Measurements from ENCODE around the gene H6PD.

H6PD gene

DNA sequence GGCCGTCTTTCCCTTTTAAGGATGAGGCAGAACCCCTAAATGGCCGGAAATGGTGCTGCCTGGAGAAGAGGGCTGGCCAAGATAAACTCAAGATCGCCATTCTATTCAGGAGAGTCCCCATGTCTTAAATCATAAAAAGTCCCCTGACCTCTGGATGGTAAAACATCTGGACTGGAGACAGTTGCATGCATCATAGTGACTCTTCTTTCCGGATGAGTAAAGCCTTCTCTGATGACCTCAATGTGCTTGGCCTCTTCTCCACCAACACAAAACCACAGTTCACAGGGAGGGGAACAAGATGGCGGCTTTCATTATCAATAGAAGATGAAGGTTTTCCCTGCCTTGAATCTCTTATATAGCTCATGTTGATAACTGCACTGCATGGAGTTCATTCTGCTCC lies 27.5 kb upstream of the H6PD start:
- DNase-seq, result peak; percentile 91

GRCh38 chr1:9207715-9208114 lies 26.9 kb upstream of the H6PD start:
- peak; percentile 68 for DNase-seq

DNA sequence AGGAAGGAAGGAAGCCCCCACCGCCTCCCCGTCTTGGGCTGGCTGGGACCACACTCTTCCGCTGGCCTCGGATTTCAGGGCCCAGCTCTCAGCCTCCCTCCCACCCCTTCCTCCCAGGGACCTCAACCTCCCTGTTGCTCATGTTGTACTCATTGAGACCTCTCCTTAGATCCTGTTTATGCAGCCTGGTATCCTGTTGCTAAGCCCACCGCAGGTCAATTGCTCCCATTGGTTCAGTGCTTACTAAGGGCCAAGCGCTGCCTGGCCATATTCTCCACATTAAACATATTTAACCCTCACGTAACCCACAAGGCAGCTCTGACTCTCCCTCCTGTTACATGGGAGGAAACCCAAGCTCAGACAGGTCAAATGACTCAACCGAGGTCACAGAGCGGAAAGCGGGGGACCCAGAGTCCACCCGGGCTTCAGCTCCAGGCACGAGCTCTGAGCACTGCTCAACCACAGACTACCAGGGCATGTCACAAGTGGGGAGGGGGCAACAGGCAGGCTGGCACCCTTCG lies 23.2 kb upstream of the H6PD start:
- DNase-seq, result peak; percentile 94

DNA sequence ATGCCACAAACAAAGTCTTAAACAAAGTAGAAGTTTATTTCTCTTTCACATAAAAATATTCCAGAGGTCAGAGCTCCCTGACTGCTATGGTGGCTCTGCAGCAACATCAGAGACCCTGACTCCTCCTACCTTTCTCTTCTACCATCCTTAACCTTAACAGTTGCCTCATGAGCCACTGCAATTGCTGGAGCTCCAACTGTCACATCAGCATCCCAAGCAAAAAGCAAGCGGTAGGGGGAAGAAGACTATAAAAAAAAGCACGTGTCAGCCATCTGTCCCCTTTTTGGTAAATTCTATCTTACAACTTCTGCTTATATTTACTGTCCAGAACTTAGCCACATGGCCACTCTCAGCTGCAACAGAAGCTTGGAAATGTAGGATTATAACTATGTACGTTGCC lies 21.8 kb upstream of the H6PD start:
- no peak for DNase-seq

GRCh38 chr1:9213956-9214355 lies 20.6 kb upstream of the H6PD start:
- DNase-seq, result no peak

- no peak for DNase-seq
Measured at GRCh38 chr1:9218917-9219316, 15.7 kb upstream of the H6PD start.

GRCh38 chr1:9222846-9223625 lies 11.5 kb upstream of the H6PD start:
- DNase-seq, result no peak

DNA sequence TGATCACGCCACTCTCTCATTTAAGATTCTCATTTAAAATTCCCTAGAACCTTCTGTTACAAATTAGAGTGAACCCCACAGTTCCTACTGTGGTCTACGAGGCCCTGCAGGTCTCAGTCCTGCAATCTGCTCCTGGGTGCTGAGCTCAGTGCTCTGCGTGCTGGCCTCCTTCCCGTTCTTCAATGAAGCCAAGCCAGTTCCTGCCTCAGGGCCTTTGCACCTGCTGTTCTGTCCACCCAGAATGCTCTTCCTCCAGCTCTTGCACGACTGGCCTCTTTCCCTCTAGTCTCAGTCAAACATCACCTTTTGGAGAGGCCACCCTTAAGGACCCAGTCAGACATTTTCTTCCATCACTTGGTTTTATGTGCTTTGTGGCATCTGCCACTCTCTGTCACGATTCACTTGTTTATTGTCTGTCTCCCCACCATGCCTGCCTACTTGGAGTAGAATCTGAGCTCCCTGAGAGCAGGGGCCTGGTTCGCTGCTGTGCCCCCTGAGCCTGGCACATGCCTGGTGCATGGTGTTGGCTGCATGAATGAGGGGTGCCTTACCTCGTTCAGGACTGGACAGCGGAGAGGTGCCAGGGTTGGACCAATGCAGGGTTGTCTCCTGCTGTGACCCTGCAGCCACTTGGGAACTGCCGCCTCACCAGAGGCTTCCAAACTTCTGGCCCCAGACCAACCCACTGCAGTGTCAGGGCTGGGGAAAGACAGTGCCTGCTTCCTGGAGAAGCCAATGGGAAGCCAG lies 9.7 kb upstream of the H6PD start:
- no peak for DNase-seq

DNA sequence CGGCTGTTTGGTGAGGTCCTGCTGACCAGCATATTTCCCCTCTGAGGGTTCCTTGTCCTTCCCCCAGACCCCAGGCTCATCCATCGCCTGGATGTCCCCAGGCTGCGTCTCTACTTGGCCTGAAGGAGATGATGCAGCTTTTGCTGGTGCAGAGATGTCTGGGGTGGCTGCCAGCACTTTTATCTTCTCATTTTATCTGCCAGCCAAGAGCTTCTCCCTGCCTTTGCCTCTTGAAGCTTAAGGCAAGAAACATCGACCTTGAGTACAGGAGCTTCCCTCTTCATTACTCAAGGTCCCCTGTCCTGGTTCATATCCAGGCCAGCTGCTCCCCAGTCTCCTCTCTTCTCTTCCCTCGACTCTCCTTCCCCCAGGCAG lies 9.2 kb upstream of the H6PD start:
- DNase-seq, result peak; percentile 49

GRCh38 chr1:9228609-9229008 lies 6.0 kb upstream of the H6PD start:
- DNase-seq, result peak; percentile 34

- no peak for DNase-seq
Measured at GRCh38 chr1:9229549-9229948, 5.0 kb upstream of the H6PD start.

- DNase-seq, result peak; percentile 35
Measured at GRCh38 chr1:9230869-9231533, 3.6 kb upstream of the H6PD start.

- peak; percentile 67 for DNase-seq
Measured at GRCh38 chr1:9231648-9232332, 2.8 kb upstream of the H6PD start.

DNA sequence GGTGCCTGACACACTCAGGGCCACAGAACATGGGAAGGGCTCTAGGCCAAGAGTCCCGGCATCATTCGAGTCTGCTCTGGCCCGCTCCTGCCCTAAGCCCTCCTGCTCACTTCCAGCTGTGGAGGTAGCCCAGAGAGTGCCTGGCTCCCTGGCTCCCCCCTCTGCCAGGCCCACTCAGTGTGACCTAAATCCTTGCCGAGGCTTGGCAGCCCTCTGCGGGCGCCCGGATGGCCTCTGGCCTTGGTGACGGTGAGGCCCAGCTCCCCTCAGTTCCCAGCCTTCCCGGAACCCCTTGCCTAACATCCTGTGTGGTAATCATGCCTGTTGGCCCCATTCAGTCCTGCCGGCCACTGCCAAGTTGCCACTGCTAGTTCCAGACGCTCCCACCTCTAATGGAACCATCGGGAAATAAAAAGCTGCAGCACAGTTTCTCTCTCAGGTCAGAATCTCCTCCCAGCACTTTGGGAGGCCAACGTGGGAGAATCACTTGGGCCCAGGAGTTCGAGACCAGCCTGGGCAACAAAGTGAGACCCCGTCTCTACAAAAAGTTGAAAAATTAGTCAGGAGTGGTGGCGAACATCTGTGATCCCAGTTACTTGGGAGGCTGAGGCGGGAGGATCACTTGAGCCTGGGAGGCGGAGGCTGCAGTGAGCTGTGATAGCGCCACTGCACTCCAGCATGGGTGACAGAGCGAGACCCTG lies 1.2 kb upstream of the H6PD start:
- DNase-seq, result peak; percentile 60

GRCh38 chr1:9233942-9234222 lies 692 bp upstream of the H6PD start:
- DNase-seq, result no peak

DNA sequence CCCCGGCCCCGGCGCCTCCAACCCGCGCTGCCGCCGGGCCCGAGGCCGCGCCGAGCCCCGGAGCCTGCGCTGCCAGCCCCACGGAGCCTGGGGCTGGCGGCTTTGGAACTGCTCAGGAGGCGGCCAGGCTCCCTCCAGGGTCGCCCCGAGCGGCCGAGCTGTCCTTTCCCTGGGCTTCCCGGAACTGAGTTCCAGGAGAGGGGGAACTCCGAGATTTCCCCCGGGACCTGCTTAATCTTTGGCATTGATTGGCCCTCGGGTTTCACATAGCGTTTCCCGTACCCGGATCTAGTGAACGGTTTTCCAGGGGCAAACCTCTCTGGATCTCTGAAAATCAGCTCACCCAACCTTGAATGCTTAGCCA lies 504 bp downstream of the H6PD start:
- DNase-seq, result peak; percentile 73

DNA sequence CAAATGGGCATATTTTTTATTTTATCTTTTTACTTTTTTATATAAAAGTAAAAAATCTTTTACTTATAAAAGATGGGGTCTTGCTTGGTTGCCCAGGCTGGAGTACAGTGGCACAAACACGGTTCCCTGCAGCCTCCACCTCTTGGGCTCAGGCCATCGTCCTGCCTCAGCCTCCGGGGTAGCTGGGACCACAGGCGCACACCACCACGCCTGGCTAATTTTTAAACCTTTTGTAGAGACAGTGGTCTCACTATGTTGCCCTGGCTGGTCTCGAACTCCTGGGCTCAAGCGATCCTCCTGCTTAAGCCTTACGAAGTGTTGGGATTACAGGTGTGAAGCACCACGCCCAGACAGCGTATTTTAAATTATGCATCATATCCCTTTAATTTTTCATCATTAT lies 986 bp downstream of the H6PD start:
- DNase-seq, result no peak

DNA sequence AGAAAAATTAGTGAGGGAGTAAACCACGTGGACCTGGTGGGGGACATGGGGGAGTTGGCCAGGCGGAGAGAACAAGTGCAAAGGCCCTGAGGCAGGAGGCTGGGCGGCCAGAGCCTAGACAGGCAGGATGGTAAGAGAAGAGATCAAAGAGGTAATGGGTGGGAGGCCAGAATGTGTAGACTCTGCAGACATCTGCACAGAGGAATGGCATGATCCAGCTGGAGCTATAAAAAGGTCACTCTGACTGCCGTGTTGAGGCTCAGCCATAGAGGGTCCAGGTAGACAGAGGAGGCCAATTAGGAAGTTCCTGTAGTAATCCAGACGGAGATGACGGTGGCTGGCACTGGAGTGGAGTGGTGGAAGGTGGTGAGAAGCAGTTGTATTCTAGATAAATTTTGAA lies 3.6 kb downstream of the H6PD start:
- no peak for DNase-seq

GRCh38 chr1:9238550-9238949 lies 4.0 kb downstream of the H6PD start:
- no peak for DNase-seq

DNA sequence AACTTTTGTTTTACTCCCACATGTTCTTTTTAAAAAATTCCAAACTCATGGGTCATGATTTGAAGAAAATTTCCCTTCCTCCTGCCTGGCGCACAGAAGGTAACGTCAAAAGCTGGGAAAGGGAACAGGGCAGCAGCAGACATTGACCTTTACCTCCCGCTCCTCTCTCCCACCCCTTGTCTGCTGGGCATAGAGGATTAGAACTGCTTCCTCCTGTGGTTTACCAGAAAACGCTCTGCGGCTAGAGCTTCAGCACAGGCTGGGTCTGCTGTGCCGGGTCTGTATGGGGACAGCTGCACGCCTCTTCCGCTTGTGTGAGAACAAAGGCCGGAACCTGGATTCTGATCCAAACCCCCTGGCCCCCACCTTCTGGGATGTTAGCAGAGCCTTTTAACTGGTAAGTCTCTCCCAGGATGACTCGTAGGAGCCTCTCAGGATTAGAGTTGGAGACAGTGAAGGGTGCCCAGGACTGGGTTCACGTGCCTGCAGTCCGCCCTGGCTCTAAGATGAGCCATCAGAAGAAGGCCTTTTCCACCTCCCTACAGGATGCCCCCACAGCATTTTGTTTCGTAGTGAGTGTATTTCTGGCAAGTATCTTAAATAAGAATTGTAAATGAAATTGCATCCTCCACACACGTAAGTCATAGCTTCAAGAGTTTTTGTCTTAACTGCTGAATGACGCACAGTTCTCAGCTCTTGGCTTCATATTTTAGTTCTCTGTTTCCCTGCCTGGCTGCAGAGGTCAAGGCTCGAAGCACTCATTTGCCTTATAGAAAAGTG lies 5.2 kb downstream of the H6PD start:
- DNase-seq, result peak; percentile 74

GRCh38 chr1:9240914-9241820 lies 6.6 kb downstream of the H6PD start:
- no peak for DNase-seq
